B cell (primary cell): ENCODE results near the gene MCEMP1. TPM values are rescaled to one million over a fixed set of nuclear protein-coding genes. Genes with fewer than 3 reads are reported as not detected.

Source experiments
- ATAC-seq: fragments of 200-7000 bp; cut with Tn5 transposase; one replicate; pipeline ENCODE4 v1.10.0; 2021; ENCODE audit warnings: low read depth, mild to moderate bottlenecking, moderate number of reproducible peaks, moderate library complexity
- CTCF ChIA-PET: fragments of 350-600 bp; sonication (Branson Sonifier 250); formaldehyde crosslinking; loops from one replicate; lab custom pipeline; 2021; ENCODE audit warnings: antibody characterized with exemption, inconsistent platforms; lab: Charles Lee
- POLR2A ChIA-PET: fragments of 350-600 bp; sonication (Branson Sonifier 250); formaldehyde crosslinking; loops from one replicate; lab custom pipeline; 2021; ENCODE audit warnings: antibody characterized with exemption; lab: Charles Lee
- DNase-seq: peaks from one replicate; pipeline ENCODE4 v3.0.0; 2013
- H2AFZ ChIP-seq: 2 replicates; pipeline ENCODE4 v1.6.1; 2012; ENCODE audit warnings: mild to moderate bottlenecking, low read depth, low read length; ENCODE audit not compliant: insufficient read depth, poor library complexity, severe bottlenecking
- H3K27ac ChIP-seq, 2 donors: 1 replicate in 1 of 2; 2 replicates in 1 of 2; pipeline ENCODE4 v1.5.1; 2012 to 2013; ENCODE audit warnings: low read length in 2 of 2, mild to moderate bottlenecking in 2 of 2, moderate library complexity in 1 of 2
- H3K27me3 ChIP-seq, 4 experiments: fragments of 200-600 bp in 1 of 4; sonication (generic) in 1 of 4; replicated peaks in 1 of 4; 1 replicate in 2 of 4; 2 replicates in 2 of 4; pipeline versions ENCODE4 v1.6.1 to v1.7.0; 2013 to 2016; ENCODE audit warnings: low read length in 3 of 4, mild to moderate bottlenecking in 2 of 4, mixed read lengths in 1 of 4, moderate library complexity in 1 of 4; ENCODE audit not compliant: insufficient read depth in 4 of 4, control insufficient read depth in 3 of 4; ENCODE audit errors: control extremely low read depth in 1 of 4
- H3K36me3 ChIP-seq, 2 experiments: replicated peaks in 1 of 2; 1 replicate in 1 of 2; 2 replicates in 1 of 2; pipeline versions ENCODE4 v1.6.1 to v1.7.1; 2013; ENCODE audit warnings: low read length in 1 of 2; ENCODE audit not compliant: insufficient read depth in 2 of 2, control insufficient read depth in 1 of 2; ENCODE audit errors: control extremely low read depth in 1 of 2, extremely low read depth in 1 of 2
- H3K4me1 ChIP-seq, 2 donors: fragments of 200-600 bp in 1 of 2; sonication (generic) in 1 of 2; 1 replicate in 1 of 2; 2 replicates in 1 of 2; pipeline versions ENCODE4 v1.5.1 to v1.6.1; 2013 to 2017; ENCODE audit warnings: low read length in 2 of 2; ENCODE audit not compliant: control insufficient read depth in 2 of 2, insufficient read depth in 2 of 2
- H3K4me2 ChIP-seq: replicated peaks from 2 replicates; pipeline ENCODE3; 2012; ENCODE audit warnings: mild to moderate bottlenecking, low read depth, low read length; ENCODE audit not compliant: poor library complexity, severe bottlenecking
- H3K4me3 ChIP-seq, 5 experiments: fragments of 200-600 bp in 1 of 5; sonication (generic) in 1 of 5; 1 replicate in 3 of 5; 2 replicates in 2 of 5; pipeline versions ENCODE4 v1.5.1 to v1.7.0; 2011 to 2016; ENCODE audit warnings: low read length in 4 of 5, mild to moderate bottlenecking in 4 of 5, low read depth in 2 of 5, control low read depth in 1 of 5, moderate library complexity in 1 of 5; ENCODE audit not compliant: insufficient read depth in 1 of 5; ENCODE audit errors: control extremely low read depth in 1 of 5, extremely low read depth in 1 of 5
- H3K79me2 ChIP-seq: fragments of 200-600 bp; sonication (generic); one replicate; pipeline ENCODE4 v1.6.0; 2016; ENCODE audit warnings: low read length; ENCODE audit not compliant: control insufficient read depth, insufficient read depth
- H3K9ac ChIP-seq: fragments of 200-600 bp; sonication (generic); 2 replicates; pipeline ENCODE4 v1.6.1; 2017; ENCODE audit warnings: mild to moderate bottlenecking, low read length, moderate library complexity
- H3K9me3 ChIP-seq, 3 donors: one replicate each; pipeline versions ENCODE4 v1.6.1 to v1.7.1; 2013; ENCODE audit warnings: low read length in 2 of 3; ENCODE audit not compliant: control insufficient read depth in 2 of 3, insufficient read depth in 1 of 3; ENCODE audit errors: control extremely low read depth in 1 of 3
- H4K20me1 ChIP-seq: 2 replicates; pipeline ENCODE4 v1.6.0; 2012; ENCODE audit warnings: mild to moderate bottlenecking, low read length; ENCODE audit not compliant: insufficient read depth, control insufficient read depth, poor library complexity, severe bottlenecking
- H3K27ac Mint-ChIP-seq: one replicate; pipeline ENCODE4 v1.8.0; 2021; ENCODE audit warnings: mixed read lengths
- H3K27me3 Mint-ChIP-seq: one replicate; pipeline ENCODE4 v1.8.0; 2021; ENCODE audit warnings: mixed read lengths
- H3K4me1 Mint-ChIP-seq: one replicate; pipeline ENCODE4 v1.8.0; 2021; ENCODE audit warnings: mixed read lengths
- H3K4me3 Mint-ChIP-seq: one replicate; pipeline ENCODE4 v1.8.0; 2021; ENCODE audit warnings: mixed read lengths
- H3K9me3 Mint-ChIP-seq: one replicate; pipeline ENCODE4 v1.8.0; 2022; ENCODE audit warnings: mixed read lengths; ENCODE audit not compliant: insufficient read depth
- CTCF ChIP-seq: fragments of 200-600 bp; IDR thresholded peaks from one replicate; pipeline ENCODE4 v1.8.0; 2022; ENCODE audit warnings: antibody characterized with exemption, mild to moderate bottlenecking
- EZH2 ChIP-seq: IDR thresholded peaks from 2 replicates; pipeline ENCODE4 v1.6.1; 2012; ENCODE audit warnings: borderline replicate concordance, low read depth, mild to moderate bottlenecking, moderate library complexity, low read length; ENCODE audit not compliant: insufficient read depth, poor library complexity, severe bottlenecking
- WGBS: methylation state at CpG from one replicate; pipeline ENCODE4 v1.1.5; 2013; ENCODE audit warnings: missing lambda C conversion rate; ENCODE audit not compliant: insufficient coverage; 5-methylcytosine and 5-hydroxymethylcytosine counted together
- intact Hi-C: fragments of 100-400 bp; cut with micrococcal nuclease; formaldehyde crosslinking; loops from one replicate; pipeline ENCODE4 v1.10.0; 2022
- polyA plus RNA-seq: library from polyadenylated mRNA; depleted of rRNA; stranded (reverse); fragments of >200 nt; gene quantifications from 2 replicates; pipeline ENCODE4 v1.2.3, GENCODE V29; 2012
- total RNA-seq, 2 donors: library from RNA; stranded (reverse); fragments of 120-200 nt in 1 of 2; gene quantifications; 1 replicate in 1 of 2; 2 replicates in 1 of 2; pipeline versions ENCODE4 v1.2.3 to v1.2.4, GENCODE V29; 2013 to 2022

Gene MCEMP1
- total and polyA plus RNA-seq, 2 donors (not counting 1 experiment from before 2014, with no cell fraction given), result 0.57 TPM; not detected in 1

- H3K9me3 Mint-ChIP-seq, result no peaks in the 10 kb centered on the region
- POLR2A ChIA-PET, result interaction anchor here (0.6 kb wide), 1 partner anchor 87 kb away, joined by 6 read pairs; no protein-coding TSS in a partner anchor
- Histone ChIP-seq H2AFZ (no peak overlapping the region), H3K27ac (peak overlapping the region in 1 of 2 donors; percentile 47), H3K79me2 (peaks cover 59% of the 10 kb centered on the region), H3K9ac (no peak overlapping the region), H3K36me3 (peaks cover 0 to 59% of the 10 kb centered on the region in 2 experiments), H3K9me3 (no peaks in the 10 kb centered on the region), H3K4me2 (peak overlapping the region; percentile 23), H3K4me1 (peaks cover 56 to 58% of the 10 kb centered on the region in 2 donors), H3K4me3 (no peak overlapping the region), H3K27me3 (no peaks in the 10 kb centered on the region), H4K20me1 (peaks cover 39% of the 10 kb centered on the region)
- ATAC-seq (no peak), DNase-seq (peak; percentile 23)
- H3K27ac Mint-ChIP-seq, result no peak overlapping the region
- TF ChIP-seq CTCF, result no peak
- no peak for TF ChIP-seq EZH2
- intact Hi-C loops, result no loop called here
- H3K27me3 Mint-ChIP-seq, result no peaks in the 10 kb centered on the region
- peaks cover 26% of the 10 kb centered on the region for H3K4me1 Mint-ChIP-seq
- CTCF ChIA-PET, result interaction anchor here (0.6 to 3.8 kb wide), 3 partner anchors 11 to 108 kb away, joined by 3 to 14 read pairs (median 5); partner anchors contain the start of gene TRAPPC5
- H3K4me3 Mint-ChIP-seq, result no peak overlapping the region
These were observed 14.6 kb downstream of the MCEMP1 start for GRCh38 chr19:7691497-7691896.

GRCh38 chr19:7692417-7693088 lies 15.7 kb downstream of the MCEMP1 start:
- no peak overlapping the region for H3K27ac Mint-ChIP-seq
- H3K4me3 ChIP-seq, result no peak overlapping the region
- TF ChIP-seq CTCF (no peak), EZH2 (no peak)
- DNase-seq (no peak), ATAC-seq (no peak)
- intact Hi-C loops, result no loop called here
- peaks cover 70% of the 10 kb centered on the region for H3K79me2 ChIP-seq
- peak overlapping the region; percentile 8 for H3K9ac ChIP-seq
- WGBS, result 83% methylated on average over 13 of the region's 13 CpGs
- ChIA-PET CTCF (interaction anchor here (1.0 to 3.8 kb wide), 3 partner anchors 12 to 107 kb away, joined by 3 to 14 read pairs (median 5); partner anchors contain the start of gene TRAPPC5), POLR2A (no interaction called here)
- no peaks in the 10 kb centered on the region for H3K9me3 ChIP-seq
- H3K9me3 Mint-ChIP-seq, result no peaks in the 10 kb centered on the region
- H3K4me2 ChIP-seq, result peak overlapping the region; percentile 42
- no peaks in the 10 kb centered on the region for H3K27me3 Mint-ChIP-seq
- no peak overlapping the region for H2AFZ ChIP-seq
- peak overlapping the region; percentile 43 to 59 for H3K27ac ChIP-seq
- H3K4me3 Mint-ChIP-seq, result no peak overlapping the region
- H3K4me1 Mint-ChIP-seq, result peaks cover 33% of the 10 kb centered on the region
- no peaks in the 10 kb centered on the region for H3K27me3 ChIP-seq
- H3K4me1 ChIP-seq, result peaks cover 66 to 69% of the 10 kb centered on the region in 2 donors
- H4K20me1 ChIP-seq, result peaks cover 39% of the 10 kb centered on the region
- peaks cover 0 to 65% of the 10 kb centered on the region in 2 experiments for H3K36me3 ChIP-seq
